ENCODE data around the gene PDP2. TPM values are rescaled to one million over a fixed set of nuclear protein-coding genes. Genes with fewer than 3 reads are reported as not detected.

The PDP2 gene
- total RNA-seq, 1 experiment from 2014 or later: 44.4 TPM

- CTCF ChIA-PET: interaction anchor here (1.6 to 5.3 kb wide), 3 partner anchors 18 to 19 kb away, joined by 6 to 45 read pairs (median 16); partner anchors contain the start of gene NAE1
- intact Hi-C loops (cut with micrococcal nuclease; ENCODE audit: unreplicated experiment): no loop called here
Observed at GRCh38 chr16:66849549-66849948, 30.8 kb upstream of the PDP2 start.

GRCh38 chr16:66850115-66850815 is 30.1 kb upstream of the PDP2 start:
- Mint-ChIP-seq H3K9me3 (ENCODE audit: unreplicated experiment) (no peaks in the 10 kb centered on the region), H3K27ac (ENCODE audit: unreplicated experiment) (no peak overlapping the region), H3K36me3 (ENCODE audit: insufficient read depth, unreplicated experiment) (peaks cover 9% of the 10 kb centered on the region), H3K4me1 (ENCODE audit: low read depth, unreplicated experiment) (peaks cover 18% of the 10 kb centered on the region), H3K27me3 (ENCODE audit: insufficient read depth, unreplicated experiment) (peaks cover 3% of the 10 kb centered on the region), H3K4me3 (ENCODE audit: unreplicated experiment) (no peak overlapping the region)
- no peaks in the 10 kb centered on the region for H3K27me3 ChIP-seq (replicated peaks; ENCODE audit: control insufficient read depth, insufficient read depth, low read length)
- ChIA-PET POLR2A (interaction anchor here (1.1 kb wide), 1 partner anchor 19 kb away, joined by 4 read pairs; the partner anchor contains the start of gene NAE1), CTCF (interaction anchor here (1.6 kb wide), 1 partner anchor 18 kb away, joined by 6 read pairs; no protein-coding TSS in a partner anchor)
- DNase-seq: no peak
- intact Hi-C loops (cut with micrococcal nuclease; ENCODE audit: unreplicated experiment): no loop called here
- H3K4me1 ChIP-seq: peaks cover 17% of the 10 kb centered on the region
- no peaks in the 10 kb centered on the region for H3K36me3 ChIP-seq (ENCODE audit: control insufficient read depth, insufficient read depth, low read length)
- H3K4me3 ChIP-seq (ENCODE audit: low read depth, low read length): no peak overlapping the region
- no peaks in the 10 kb centered on the region for H3K9me3 ChIP-seq
- no TSS peak for BruUV-seq (replicated peaks)
- TF ChIP-seq CTCF (IDR thresholded peaks at IDR 0.05; ENCODE audit: insufficient read depth in 1 of 2, low read depth in 1 of 2, low read length in 1 of 2, severe bottlenecking in 1 of 2, unreplicated experiment in 1 of 2): no peak

More at GRCh38 chr16:66849549-66849948, 30.8 kb upstream of the PDP2 start:
- TF ChIP-seq CTCF (IDR thresholded peaks at IDR 0.05; ENCODE audit: insufficient read depth in 1 of 2, low read depth in 1 of 2, low read length in 1 of 2, severe bottlenecking in 1 of 2, unreplicated experiment in 1 of 2): no peak
- DNase-seq: no peak
- Mint-ChIP-seq H3K4me3 (ENCODE audit: unreplicated experiment) (no peak overlapping the region), H3K27me3 (ENCODE audit: insufficient read depth, unreplicated experiment) (peaks cover 7% of the 10 kb centered on the region), H3K4me1 (ENCODE audit: low read depth, unreplicated experiment) (peaks cover 21% of the 10 kb centered on the region), H3K36me3 (ENCODE audit: insufficient read depth, unreplicated experiment) (peaks cover 5% of the 10 kb centered on the region), H3K9me3 (ENCODE audit: unreplicated experiment) (no peaks in the 10 kb centered on the region), H3K27ac (ENCODE audit: unreplicated experiment) (no peak overlapping the region)
- Histone ChIP-seq H3K4me3 (ENCODE audit: low read depth, low read length) (no peak overlapping the region), H3K9me3 (no peaks in the 10 kb centered on the region), H3K36me3 (ENCODE audit: control insufficient read depth, insufficient read depth, low read length) (no peaks in the 10 kb centered on the region), H3K27me3 (replicated peaks; ENCODE audit: control insufficient read depth, insufficient read depth, low read length) (no peaks in the 10 kb centered on the region), H3K4me1 (peaks cover 22% of the 10 kb centered on the region)
- BruUV-seq (replicated peaks): no TSS peak
- POLR2A ChIA-PET: interaction anchor here (0.5 kb wide), 1 partner anchor 19 kb away, joined by 3 read pairs; the partner anchor contains the start of gene NAE1

GRCh38 chr16:66851166-66851964 is 28.9 kb upstream of the PDP2 start:
- BruUV-seq (replicated peaks): no TSS peak
- Histone ChIP-seq H3K9me3 (no peaks in the 10 kb centered on the region), H3K36me3 (ENCODE audit: control insufficient read depth, insufficient read depth, low read length) (no peaks in the 10 kb centered on the region), H3K4me1 (peaks cover 26% of the 10 kb centered on the region), H3K27me3 (replicated peaks; ENCODE audit: control insufficient read depth, insufficient read depth, low read length) (no peaks in the 10 kb centered on the region), H3K4me3 (ENCODE audit: low read depth, low read length) (no peak overlapping the region)
- Mint-ChIP-seq H3K27ac (ENCODE audit: unreplicated experiment) (no peak overlapping the region), H3K27me3 (ENCODE audit: insufficient read depth, unreplicated experiment) (no peaks in the 10 kb centered on the region), H3K36me3 (ENCODE audit: insufficient read depth, unreplicated experiment) (peaks cover 9% of the 10 kb centered on the region), H3K4me3 (ENCODE audit: unreplicated experiment) (no peak overlapping the region), H3K9me3 (ENCODE audit: unreplicated experiment) (no peaks in the 10 kb centered on the region), H3K4me1 (ENCODE audit: low read depth, unreplicated experiment) (peaks cover 14% of the 10 kb centered on the region)
- no peak for DNase-seq
- no peak for TF ChIP-seq CTCF (IDR thresholded peaks at IDR 0.05; ENCODE audit: insufficient read depth in 1 of 2, low read depth in 1 of 2, low read length in 1 of 2, severe bottlenecking in 1 of 2, unreplicated experiment in 1 of 2)
- CTCF ChIA-PET: interaction anchor here (1.6 kb wide), 1 partner anchor 17 kb away, joined by 6 read pairs; no protein-coding TSS in a partner anchor
- POLR2A ChIA-PET: interaction anchor here (1.1 kb wide), 1 partner anchor 21 kb away, joined by 4 read pairs; the partner anchor contains the start of gene NAE1
- intact Hi-C loops (cut with micrococcal nuclease; ENCODE audit: unreplicated experiment): no loop called here

Measured in Caco-2 (cell line).